ENCODE results near the gene TM4SF4. TPM values are rescaled to one million over a fixed set of nuclear protein-coding genes. Genes with fewer than 3 reads are reported as not detected.

Gene TM4SF4
- total RNA-seq, 4 donors from 2014 or later: 0.13 to 2.3 TPM; not detected in 2

DNA sequence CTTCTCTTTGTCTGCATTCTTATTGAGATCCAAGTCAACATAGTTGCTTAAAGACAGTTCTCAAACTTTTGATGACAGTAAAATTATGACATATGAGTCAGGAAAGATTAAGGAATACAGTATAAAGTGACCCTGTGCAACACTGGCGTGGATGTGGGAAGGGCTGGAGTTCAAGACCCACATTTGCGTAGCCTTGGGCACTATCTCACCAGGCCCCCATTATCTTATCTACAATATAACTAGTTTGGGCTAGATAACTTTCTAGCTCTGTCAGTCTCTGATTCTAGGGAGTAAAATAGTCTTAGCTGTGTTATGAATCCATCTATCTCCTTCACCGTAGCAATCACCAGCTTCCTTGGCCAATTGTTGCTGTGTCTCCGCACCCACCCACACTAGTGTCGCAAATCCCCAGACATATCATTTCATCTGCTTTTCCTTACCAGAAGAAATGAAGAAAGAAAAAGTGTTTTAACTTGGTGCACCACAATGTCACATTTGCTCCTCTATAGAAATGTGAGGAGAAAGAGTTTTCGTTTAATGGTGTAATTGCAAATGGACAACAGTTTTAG lies 14.9 kb upstream of the TM4SF4 start:
- Histone ChIP-seq H3K4me3 (no peak overlapping the region), H3K27me3 (no peaks in the 10 kb centered on the region), H3K36me3 (no peaks in the 10 kb centered on the region), H3K9me3 (no peaks in the 10 kb centered on the region), H3K4me1 (peaks cover 0 to 3% of the 10 kb centered on the region in 2 donors), H3K27ac (peak overlapping the region in 3 of 4 donors; percentile 16 to 42 (median 30))
- intact Hi-C loops (cut with DNase I; ENCODE audit: low total_unique reads) (no loop called here), in situ Hi-C loops (cut with MboI; ENCODE audit: low sequenced_read_pairs in 4 of 4) (no loop called here)
- DNase-seq (no peak), ATAC-seq (no peak)
- TF ChIP-seq POLR2A (IDR thresholded peaks at IDR 0.05): no peak
- TF ChIP-seq, protein P1, sequence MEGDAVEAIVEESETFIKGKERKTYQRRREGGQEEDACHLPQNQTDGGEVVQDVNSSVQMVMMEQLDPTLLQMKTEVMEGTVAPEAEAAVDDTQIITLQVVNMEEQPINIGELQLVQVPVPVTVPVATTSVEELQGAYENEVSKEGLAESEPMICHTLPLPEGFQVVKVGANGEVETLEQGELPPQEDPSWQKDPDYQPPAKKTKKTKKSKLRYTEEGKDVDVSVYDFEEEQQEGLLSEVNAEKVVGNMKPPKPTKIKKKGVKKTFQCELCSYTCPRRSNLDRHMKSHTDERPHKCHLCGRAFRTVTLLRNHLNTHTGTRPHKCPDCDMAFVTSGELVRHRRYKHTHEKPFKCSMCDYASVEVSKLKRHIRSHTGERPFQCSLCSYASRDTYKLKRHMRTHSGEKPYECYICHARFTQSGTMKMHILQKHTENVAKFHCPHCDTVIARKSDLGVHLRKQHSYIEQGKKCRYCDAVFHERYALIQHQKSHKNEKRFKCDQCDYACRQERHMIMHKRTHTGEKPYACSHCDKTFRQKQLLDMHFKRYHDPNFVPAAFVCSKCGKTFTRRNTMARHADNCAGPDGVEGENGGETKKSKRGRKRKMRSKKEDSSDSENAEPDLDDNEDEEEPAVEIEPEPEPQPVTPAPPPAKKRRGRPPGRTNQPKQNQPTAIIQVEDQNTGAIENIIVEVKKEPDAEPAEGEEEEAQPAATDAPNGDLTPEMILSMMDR (IDR thresholded peaks at IDR 0.05 in 4 of 5, conservative IDR thresholded peaks at IDR 0.05 in 1 of 5): no peak

DNA sequence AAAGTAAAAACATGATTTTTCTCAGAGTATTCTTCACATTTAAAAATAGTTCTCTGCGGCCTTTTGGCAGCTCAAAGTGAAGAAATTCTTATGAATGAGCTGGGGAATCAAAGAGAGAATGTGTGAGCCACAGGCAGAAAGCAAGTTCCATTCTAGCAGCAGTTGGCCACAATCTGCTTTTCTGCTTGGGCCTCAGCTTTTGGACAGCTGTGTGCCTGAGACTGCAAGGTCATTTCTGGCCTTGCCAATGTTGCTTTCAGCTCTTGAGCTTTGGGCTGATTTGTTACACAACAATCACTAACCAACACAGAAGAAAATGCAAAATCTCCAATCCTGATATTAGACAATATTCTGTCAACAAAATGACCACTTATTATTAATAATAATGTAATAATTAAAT lies 14.4 kb upstream of the TM4SF4 start:
- in situ Hi-C loops (cut with MboI; ENCODE audit: low sequenced_read_pairs in 4 of 4) (no loop called here), intact Hi-C loops (cut with DNase I; ENCODE audit: low total_unique reads) (no loop called here)
- H3K27me3 ChIP-seq: no peaks in the 10 kb centered on the region
- no peaks in the 10 kb centered on the region for H3K36me3 ChIP-seq
- H3K4me3 ChIP-seq: no peak overlapping the region
- H3K9me3 ChIP-seq: no peaks in the 10 kb centered on the region
- DNase-seq (peak; percentile 8 to 40), ATAC-seq (peak; percentile 47 to 81)
- peak overlapping the region in 3 of 4 donors; percentile 16 to 42 (median 16) for H3K27ac ChIP-seq
- TF ChIP-seq, protein P1 (IDR thresholded peaks at IDR 0.05 in 4 of 5, conservative IDR thresholded peaks at IDR 0.05 in 1 of 5): no peak
- TF ChIP-seq POLR2A (IDR thresholded peaks at IDR 0.05): no peak
- peaks cover 0 to 3% of the 10 kb centered on the region in 2 donors for H3K4me1 ChIP-seq

DNA sequence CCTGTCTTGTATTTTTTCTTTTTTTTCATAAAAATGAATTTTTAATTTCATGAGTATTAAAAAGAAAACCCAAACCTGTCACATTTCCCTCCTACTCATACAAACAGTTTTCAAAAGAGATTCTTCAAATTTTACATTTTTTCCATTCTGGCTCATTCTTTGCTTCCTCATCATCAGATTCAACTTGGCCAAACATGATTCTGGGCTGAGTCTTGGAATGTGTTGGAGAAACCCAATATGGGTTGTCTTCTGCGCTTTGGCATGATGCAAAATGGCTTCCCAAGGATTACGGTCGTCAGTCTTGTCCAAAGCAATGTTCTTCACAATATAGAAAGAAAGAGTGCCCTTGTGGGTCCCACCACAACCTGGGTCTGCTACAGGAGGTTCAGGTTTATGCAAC lies 12.4 kb upstream of the TM4SF4 start:
- H3K27me3 ChIP-seq: no peaks in the 10 kb centered on the region
- no peak overlapping the region for H3K4me3 ChIP-seq
- in situ Hi-C loops (cut with MboI; ENCODE audit: low sequenced_read_pairs in 4 of 4) (no loop called here), intact Hi-C loops (cut with DNase I; ENCODE audit: low total_unique reads) (no loop called here)
- no peaks in the 10 kb centered on the region for H3K9me3 ChIP-seq
- ATAC-seq (no peak), DNase-seq (no peak)
- no peak overlapping the region for H3K27ac ChIP-seq
- no peak for TF ChIP-seq POLR2A (IDR thresholded peaks at IDR 0.05)
- TF ChIP-seq, protein P1 (IDR thresholded peaks at IDR 0.05 in 4 of 5, conservative IDR thresholded peaks at IDR 0.05 in 1 of 5): no peak
- peaks cover 0 to 3% of the 10 kb centered on the region in 2 donors for H3K4me1 ChIP-seq
- no peaks in the 10 kb centered on the region for H3K36me3 ChIP-seq

DNA sequence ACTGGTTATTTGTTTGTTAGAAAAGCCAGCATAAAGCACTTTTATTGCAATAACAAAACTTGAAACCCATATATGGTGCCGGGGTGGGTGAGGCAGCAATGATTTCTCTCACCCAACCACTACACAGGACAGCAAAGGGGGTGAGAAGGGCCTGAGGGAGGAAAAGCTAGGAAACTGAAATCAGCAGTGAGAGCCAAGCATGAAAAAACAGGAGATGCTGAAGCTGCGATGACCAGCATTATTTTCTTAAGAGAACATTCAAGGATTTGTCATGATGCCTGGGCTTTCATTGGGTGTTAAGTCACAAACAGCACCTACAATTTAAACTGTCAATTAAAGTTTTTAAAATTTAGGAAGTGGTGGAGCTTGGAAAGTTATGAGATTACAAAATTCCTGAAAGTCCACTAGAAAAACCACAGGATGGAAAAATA lies 11.9 kb upstream of the TM4SF4 start:
- intact Hi-C loops (cut with DNase I; ENCODE audit: low total_unique reads): no loop called here
- no peaks in the 10 kb centered on the region for H3K9me3 ChIP-seq

More for the DNA sequence above, 11.9 kb upstream of the TM4SF4 start:
- in situ Hi-C loops (cut with MboI; ENCODE audit: low sequenced_read_pairs in 4 of 4): no loop called here
- TF ChIP-seq, protein P1 (IDR thresholded peaks at IDR 0.05 in 4 of 5, conservative IDR thresholded peaks at IDR 0.05 in 1 of 5): no peak
- ATAC-seq: no peak
- no peak overlapping the region for H3K27ac ChIP-seq
- peaks cover 0 to 3% of the 10 kb centered on the region in 2 donors for H3K4me1 ChIP-seq
- no peaks in the 10 kb centered on the region for H3K36me3 ChIP-seq
- no peak for DNase-seq
- no peaks in the 10 kb centered on the region for H3K27me3 ChIP-seq
- H3K4me3 ChIP-seq: no peak overlapping the region

Measured in gastrocnemius medialis (tissue), 4 donors.